NCI-H510A (cell line): ENCODE measurements around the gene RNASET2.
"Not testable (repeated sequence)": the region's sequence is repeated elsewhere in the genome, so short reads cannot be mapped to it uniquely, and the experiment has no call there.

Source experiments
- DNase-seq: peaks from one replicate; lab custom pipeline; 2025; lab: John Stamatoyannopoulos, UW

RNASET2 gene

GRCh38 chr6:166927935-166928643 lies 28.3 kb downstream of the RNASET2 start:
- no peak for DNase-seq

- no peak for DNase-seq
Measured at GRCh38 chr6:166927240-166927934, 29.0 kb downstream of the RNASET2 start.

GRCh38 chr6:166926748-166927147 lies 29.6 kb downstream of the RNASET2 start:
- DNase-seq = no peak

- no peak for DNase-seq
Measured at GRCh38 chr6:166925141-166925996, 31.0 kb downstream of the RNASET2 start.

GRCh38 chr6:166924531-166924930 lies 31.8 kb downstream of the RNASET2 start:
- no peak for DNase-seq

GRCh38 chr6:166922937-166923336 lies 33.4 kb downstream of the RNASET2 start:
- no peak for DNase-seq

- no peak for DNase-seq
Measured at GRCh38 chr6:166921570-166921969, 34.8 kb downstream of the RNASET2 start.

GRCh38 chr6:166916824-166917223 lies 39.5 kb downstream of the RNASET2 start:
- no peak for DNase-seq

- not testable (repeated sequence) for DNase-seq
Measured at GRCh38 chr6:166915484-166915883, 40.9 kb downstream of the RNASET2 start.

- not testable (repeated sequence) for DNase-seq
Measured at GRCh38 chr6:166914952-166915351, 41.4 kb downstream of the RNASET2 start.

GRCh38 chr6:166911248-166911677 lies 45.1 kb downstream of the RNASET2 start:
- DNase-seq = no peak

GRCh38 chr6:166910601-166911000 lies 45.7 kb downstream of the RNASET2 start:
- no peak for DNase-seq

- DNase-seq = no peak
Measured at GRCh38 chr6:166908811-166909210, 47.5 kb downstream of the RNASET2 start.

- DNase-seq = no peak
Measured at GRCh38 chr6:166907871-166908806, 48.2 kb downstream of the RNASET2 start.

- DNase-seq = no peak
Measured at GRCh38 chr6:166907373-166907841, 48.9 kb downstream of the RNASET2 start.

GRCh38 chr6:166906376-166907044 lies 49.8 kb downstream of the RNASET2 start:
- no peak for DNase-seq

GRCh38 chr6:166905505-166906134 lies 50.7 kb downstream of the RNASET2 start:
- no peak for DNase-seq

GRCh38 chr6:166905013-166905412 lies 51.3 kb downstream of the RNASET2 start:
- no peak for DNase-seq

- no peak for DNase-seq
Measured at GRCh38 chr6:166904101-166904746, 52.1 kb downstream of the RNASET2 start.

- no peak for DNase-seq
Measured at GRCh38 chr6:166903500-166903899, 52.9 kb downstream of the RNASET2 start.
